GM18519 (cell line): Measurements from ENCODE around the gene NOTCH1.

Source experiments
- ATAC-seq: cut with Tn5 transposase; IDR thresholded peaks from one replicate; pipeline ENCODE4 v1.9.1; 2021; ENCODE audit warnings: mild to moderate bottlenecking, moderate library complexity; ENCODE audit not compliant: unreplicated experiment, low FRiP score

NOTCH1 gene

GRCh38 chr9:136507221-136507991 lies 38.4 kb downstream of the NOTCH1 start:
- no peak for ATAC-seq

GRCh38 chr9:136506425-136506824 lies 39.4 kb downstream of the NOTCH1 start:
- ATAC-seq = no peak

DNA sequence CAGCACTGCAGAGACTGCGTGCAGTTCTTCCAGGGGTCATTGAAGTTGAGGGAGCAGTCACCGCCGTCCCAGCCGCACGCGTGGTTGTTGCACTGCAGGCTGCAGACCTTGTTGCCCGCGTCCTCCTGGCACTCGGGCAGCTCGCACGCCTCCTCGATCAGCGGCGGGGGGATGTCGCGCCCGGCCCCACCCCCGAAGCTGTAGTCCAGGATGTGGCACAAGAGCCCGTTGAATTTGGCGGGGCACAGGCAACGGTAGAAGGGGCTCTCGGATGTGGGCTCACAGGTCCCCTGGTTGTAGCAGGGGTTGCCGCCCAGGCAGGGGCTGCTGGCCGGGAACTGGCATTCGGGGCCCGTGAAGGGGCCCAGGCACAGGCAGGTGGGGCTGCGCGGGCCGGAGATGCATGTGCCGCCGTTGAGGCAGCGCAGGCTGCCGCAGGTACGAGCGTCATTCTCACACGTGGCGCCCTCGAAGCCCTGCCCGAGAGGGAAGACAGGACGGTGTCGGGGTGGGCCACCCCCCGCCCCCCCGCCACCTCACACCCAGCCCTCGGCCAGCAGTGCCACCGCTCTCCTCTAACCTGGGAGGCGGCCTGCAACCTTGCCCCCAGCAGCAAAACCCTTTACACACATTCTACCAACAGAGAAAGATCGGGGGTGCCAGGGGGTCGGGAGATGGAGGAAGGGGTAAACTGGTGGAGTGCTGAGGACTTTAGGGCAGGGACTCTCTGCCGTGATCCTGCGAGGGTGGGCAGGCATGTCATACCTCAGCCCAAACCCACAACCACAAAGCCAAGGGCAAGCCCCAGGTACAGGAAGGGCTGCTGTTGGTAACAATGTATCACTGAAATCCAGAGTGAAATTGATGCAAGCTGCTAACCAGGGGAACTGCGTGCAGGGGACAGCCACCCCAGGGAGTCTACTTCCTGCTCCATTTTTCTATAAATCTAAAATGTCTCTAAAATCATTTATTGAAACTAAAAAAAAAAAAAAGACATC lies 40.1 kb downstream of the NOTCH1 start:
- no peak for ATAC-seq

- ATAC-seq = no peak
Measured at GRCh38 chr9:136504512-136505348, 41.1 kb downstream of the NOTCH1 start.

DNA sequence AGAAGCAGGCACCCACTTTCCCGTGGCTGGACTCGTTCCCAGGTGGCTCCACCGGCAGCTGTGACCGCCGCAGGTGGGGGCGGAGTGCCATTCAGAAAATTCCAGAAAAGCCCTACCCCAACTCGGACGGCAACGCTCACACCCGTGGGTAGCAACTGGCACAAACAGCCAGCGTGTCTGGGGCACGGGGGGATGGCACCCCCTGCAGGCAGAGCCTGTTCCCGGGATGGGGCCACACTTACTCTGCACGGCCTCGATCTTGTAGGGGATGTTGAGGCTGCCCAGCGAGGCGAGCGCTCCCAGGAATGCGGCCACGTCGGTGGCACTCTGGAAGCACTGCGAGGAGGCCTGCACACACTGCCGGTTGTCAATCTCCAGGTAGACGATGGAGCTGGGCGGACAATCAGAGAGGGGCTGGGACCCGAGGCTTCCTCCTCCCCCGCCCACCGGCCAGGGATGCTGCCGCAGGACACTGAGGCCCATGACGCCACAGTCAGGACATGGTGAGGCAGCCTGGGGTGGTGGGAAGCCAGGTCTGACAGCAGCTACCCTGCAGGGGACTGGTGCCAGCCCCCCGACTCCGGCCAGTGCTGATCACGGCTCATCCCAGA lies 42.8 kb downstream of the NOTCH1 start:
- no peak for ATAC-seq

DNA sequence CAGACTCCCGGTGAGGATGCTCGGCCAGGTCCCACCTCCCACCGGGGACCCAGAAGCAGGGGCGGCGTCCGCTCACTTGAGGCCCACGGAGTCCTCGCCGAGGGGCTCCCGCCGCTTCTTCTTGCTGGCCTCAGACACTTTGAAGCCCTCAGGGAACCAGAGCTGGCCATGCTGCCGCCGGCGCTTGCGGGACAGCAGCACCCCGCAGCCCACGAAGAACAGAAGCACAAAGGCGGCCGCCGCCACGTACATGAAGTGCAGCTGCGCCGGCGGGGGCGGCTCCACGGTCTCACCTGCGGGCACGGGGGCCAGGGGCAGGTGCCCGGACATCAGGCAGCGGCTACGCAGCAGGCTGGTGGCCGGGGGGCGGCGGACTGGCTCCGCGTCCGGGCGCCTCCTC lies 43.7 kb downstream of the NOTCH1 start:
- ATAC-seq = no peak

DNA sequence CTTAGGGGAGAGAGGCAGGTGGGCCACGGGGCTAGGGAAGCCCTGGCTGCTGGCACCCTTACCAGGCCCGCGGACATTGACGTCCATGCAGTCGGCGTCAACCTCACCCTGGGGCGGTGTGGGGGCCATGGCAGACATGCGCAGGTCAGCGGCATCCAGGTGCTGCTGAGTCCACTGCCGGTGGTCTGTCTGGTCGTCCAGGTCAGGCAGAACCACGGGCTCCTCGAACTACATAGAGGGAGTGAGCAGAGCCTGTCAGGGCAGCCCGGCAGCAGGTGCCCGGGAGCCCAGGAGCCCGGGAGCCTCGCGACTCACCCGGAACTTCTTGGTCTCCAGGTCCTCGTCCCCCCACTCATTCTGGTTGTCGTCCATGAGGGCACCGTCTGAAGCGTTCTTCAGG lies 44.2 kb downstream of the NOTCH1 start:
- no peak for ATAC-seq

- ATAC-seq = no peak
Measured at GRCh38 chr9:136499935-136500910, 45.6 kb downstream of the NOTCH1 start.

- ATAC-seq = no peak
Measured at GRCh38 chr9:136499071-136499934, 46.5 kb downstream of the NOTCH1 start.

- ATAC-seq = no peak
Measured at GRCh38 chr9:136497916-136498695, 47.7 kb downstream of the NOTCH1 start.

- no peak for ATAC-seq
Measured at GRCh38 chr9:136496801-136497620, 48.8 kb downstream of the NOTCH1 start.

DNA sequence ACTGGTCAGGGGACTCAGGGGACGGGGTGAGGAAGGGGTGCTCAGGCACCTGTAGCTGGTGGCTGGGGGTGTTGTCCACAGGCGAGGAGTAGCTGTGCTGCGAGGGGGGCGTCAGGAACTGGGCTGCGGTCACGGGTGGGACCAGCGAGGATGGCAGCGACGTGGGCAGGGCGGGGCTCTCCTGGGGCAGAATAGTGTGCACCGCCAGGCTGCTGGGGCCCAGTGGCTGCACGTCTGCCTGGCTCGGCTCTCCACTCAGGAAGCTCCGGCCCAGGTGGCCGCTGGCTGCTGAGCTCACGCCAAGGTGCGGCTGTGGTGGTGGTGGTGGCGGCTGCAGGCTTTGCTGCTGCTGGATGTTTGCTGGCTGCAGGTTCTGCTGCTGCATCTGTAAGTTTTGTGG lies 49.7 kb downstream of the NOTCH1 start:
- no peak for ATAC-seq

GRCh38 chr9:136495238-136495800 lies 50.5 kb downstream of the NOTCH1 start:
- no peak for ATAC-seq

GRCh38 chr9:136494531-136495215 lies 51.2 kb downstream of the NOTCH1 start:
- no peak for ATAC-seq

- ATAC-seq = no peak
Measured at GRCh38 chr9:136494012-136494411, 51.8 kb downstream of the NOTCH1 start.

DNA sequence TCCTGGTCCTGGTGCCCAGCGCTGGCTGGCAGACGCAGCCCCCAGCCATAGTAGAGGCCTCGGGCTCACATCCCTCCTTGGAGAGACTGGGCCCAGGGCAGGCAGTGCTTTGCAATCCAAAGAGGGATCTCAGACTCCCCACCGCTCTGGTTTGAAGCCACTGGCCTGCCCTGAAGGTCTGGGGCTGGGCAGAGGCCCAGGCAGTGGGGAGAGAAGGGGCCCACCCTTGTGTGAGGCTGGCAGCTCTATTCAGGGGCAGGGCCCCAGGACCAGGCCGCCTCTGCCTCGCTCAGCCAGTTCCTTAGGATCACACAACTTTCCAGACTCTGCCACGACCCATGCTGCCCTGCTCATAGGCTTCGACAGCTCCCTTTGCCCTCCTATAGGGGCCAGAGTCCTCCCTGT lies 52.3 kb downstream of the NOTCH1 start:
- ATAC-seq = no peak
